DOHH2 (cell line): ENCODE results near the gene SLC25A1.

Source experiments
- H3F3A ChIP-seq: fragments of 200-600 bp; sonication (generic), shearing (Covaris generic); 2 replicates; pipeline ENCODE4 v1.6.0; 2016; ENCODE audit warnings: antibody characterized with exemption, mild to moderate bottlenecking; ENCODE audit not compliant: control insufficient read depth, insufficient read depth
- H3K27ac ChIP-seq: fragments of 200-600 bp; sonication (generic); 2 replicates; pipeline ENCODE4 v1.5.1; 2014; ENCODE audit warnings: low read depth, mild to moderate bottlenecking, low read length, moderate library complexity
- H3K27me3 ChIP-seq: fragments of 200-600 bp; sonication (generic); 2 replicates; pipeline ENCODE4 v1.6.1; 2014; ENCODE audit warnings: mild to moderate bottlenecking, low read length, mixed read lengths; ENCODE audit not compliant: control insufficient read depth
- H3K36me3 ChIP-seq: fragments of 200-600 bp; sonication (generic); 2 replicates; pipeline ENCODE4 v1.6.1; 2014; ENCODE audit warnings: mild to moderate bottlenecking, low read length, moderate library complexity, mixed read lengths; ENCODE audit not compliant: control insufficient read depth
- H3K4me1 ChIP-seq: fragments of 200-600 bp; sonication (generic); 2 replicates; pipeline ENCODE4 v1.6.1; 2014; ENCODE audit warnings: mild to moderate bottlenecking, low read length, mixed read lengths; ENCODE audit not compliant: control insufficient read depth
- H3K4me2 ChIP-seq: fragments of 200-600 bp; sonication (generic); 2 replicates; pipeline ENCODE4 v1.6.0; 2014; ENCODE audit warnings: mild to moderate bottlenecking, low read length, moderate library complexity
- H3K4me3 ChIP-seq: fragments of 200-600 bp; sonication (generic); 2 replicates; pipeline ENCODE4 v1.5.1; 2014; ENCODE audit warnings: mild to moderate bottlenecking, low read length, mixed read lengths
- H3K79me2 ChIP-seq: fragments of 200-600 bp; sonication (generic); 2 replicates; pipeline ENCODE4 v1.6.1; 2014; ENCODE audit warnings: mild to moderate bottlenecking, low read length, mixed read lengths; ENCODE audit not compliant: control insufficient read depth
- H3K9me2 ChIP-seq: fragments of 200-600 bp; sonication (generic); replicated peaks from 2 replicates; pipeline ENCODE4 v1.6.1; 2014; ENCODE audit warnings: mild to moderate bottlenecking, low read length, mixed read lengths; ENCODE audit not compliant: control insufficient read depth
- H3K9me3 ChIP-seq: fragments of 200-600 bp; sonication (generic); 2 replicates; pipeline ENCODE4 v1.6.1; 2014; ENCODE audit warnings: antibody characterized with exemption, low read length, mixed read lengths; ENCODE audit not compliant: control insufficient read depth, insufficient read depth
- H4K20me1 ChIP-seq: fragments of 200-600 bp; sonication (generic); 2 replicates; pipeline ENCODE4 v1.6.0; 2014; ENCODE audit warnings: low read depth, mild to moderate bottlenecking, antibody characterized with exemption, low read length, moderate library complexity; ENCODE audit not compliant: control insufficient read depth, insufficient read depth
- EZH2phosphoT487 ChIP-seq: fragments of 200-600 bp; sonication (generic); IDR thresholded peaks from 2 replicates; pipeline ENCODE4 v1.6.1; 2017; ENCODE audit warnings: borderline replicate concordance, mild to moderate bottlenecking, antibody characterized with exemption, low read length, moderate library complexity, mixed read lengths
- TF ChIP-seq, protein P1 (sequence below): fragments of 200-600 bp; sonication (generic); IDR thresholded peaks from one replicate; pipeline ENCODE4 v1.5.1; 2014; ENCODE audit warnings: antibody characterized with exemption, mild to moderate bottlenecking, low read depth, low read length; ENCODE audit not compliant: poor library complexity, severe bottlenecking

The SLC25A1 gene

DNA sequence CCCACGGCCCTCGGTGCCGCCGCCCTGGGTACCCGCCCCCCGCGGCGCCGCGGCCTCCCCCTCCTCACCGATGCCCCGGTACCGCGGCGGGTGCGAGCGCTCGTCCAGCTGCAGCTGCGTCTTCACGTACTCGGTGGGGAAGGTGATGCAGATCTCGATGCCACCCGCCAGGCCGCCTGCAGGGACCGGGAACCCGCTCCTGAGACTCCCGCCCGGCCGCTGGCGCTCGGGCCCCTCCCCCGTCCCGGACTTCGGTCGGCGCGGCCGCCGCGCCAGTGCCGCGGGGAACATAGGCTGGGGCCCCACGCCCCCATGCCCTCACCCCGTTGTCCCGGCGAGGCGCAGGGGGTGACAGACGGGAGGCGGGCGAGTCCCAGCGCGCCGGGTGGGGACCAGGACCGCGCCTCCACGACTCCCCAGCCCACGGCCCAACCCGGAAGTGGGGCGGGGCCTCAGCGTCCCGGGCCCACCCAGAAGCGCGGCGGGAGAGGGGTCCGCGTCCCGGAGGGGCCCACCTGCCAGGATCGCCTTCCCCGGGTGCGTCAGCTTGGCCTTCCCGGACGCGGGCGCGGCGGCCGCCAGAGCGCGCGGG, 375 bp downstream of the SLC25A1 start:
- H3K79me2 ChIP-seq = peaks cover 52% of the 10 kb centered on the region
- H3K9me3 ChIP-seq = no peaks in the 10 kb centered on the region
- H3K4me3 ChIP-seq = peak overlapping the region; percentile 85
- TF ChIP-seq EZH2phosphoT487 = no peak
- TF ChIP-seq, protein P1, sequence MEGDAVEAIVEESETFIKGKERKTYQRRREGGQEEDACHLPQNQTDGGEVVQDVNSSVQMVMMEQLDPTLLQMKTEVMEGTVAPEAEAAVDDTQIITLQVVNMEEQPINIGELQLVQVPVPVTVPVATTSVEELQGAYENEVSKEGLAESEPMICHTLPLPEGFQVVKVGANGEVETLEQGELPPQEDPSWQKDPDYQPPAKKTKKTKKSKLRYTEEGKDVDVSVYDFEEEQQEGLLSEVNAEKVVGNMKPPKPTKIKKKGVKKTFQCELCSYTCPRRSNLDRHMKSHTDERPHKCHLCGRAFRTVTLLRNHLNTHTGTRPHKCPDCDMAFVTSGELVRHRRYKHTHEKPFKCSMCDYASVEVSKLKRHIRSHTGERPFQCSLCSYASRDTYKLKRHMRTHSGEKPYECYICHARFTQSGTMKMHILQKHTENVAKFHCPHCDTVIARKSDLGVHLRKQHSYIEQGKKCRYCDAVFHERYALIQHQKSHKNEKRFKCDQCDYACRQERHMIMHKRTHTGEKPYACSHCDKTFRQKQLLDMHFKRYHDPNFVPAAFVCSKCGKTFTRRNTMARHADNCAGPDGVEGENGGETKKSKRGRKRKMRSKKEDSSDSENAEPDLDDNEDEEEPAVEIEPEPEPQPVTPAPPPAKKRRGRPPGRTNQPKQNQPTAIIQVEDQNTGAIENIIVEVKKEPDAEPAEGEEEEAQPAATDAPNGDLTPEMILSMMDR = no peak
- H3K27me3 ChIP-seq = no peaks in the 10 kb centered on the region
- H3K4me1 ChIP-seq = peaks cover 55% of the 10 kb centered on the region
- H4K20me1 ChIP-seq = peaks cover 3% of the 10 kb centered on the region; the same call in 1 of the 2 replicates
- peaks cover 42% of the 10 kb centered on the region for H3K36me3 ChIP-seq
- no peaks in the 10 kb centered on the region for H3K9me2 ChIP-seq
- H3F3A ChIP-seq = peaks cover 8% of the 10 kb centered on the region
- peak overlapping the region; percentile 54 for H3K27ac ChIP-seq
- H3K4me2 ChIP-seq = peak overlapping the region; percentile 88

GRCh38 chr22:19177164-19178064, 1.1 kb downstream of the SLC25A1 start:
- Histone ChIP-seq H3K9me2 (no peaks in the 10 kb centered on the region), H3K36me3 (peaks cover 50% of the 10 kb centered on the region), H3K4me2 (peak overlapping the region; percentile 88), H3K27ac (peak overlapping the region; percentile 54), H3K4me1 (peaks cover 58% of the 10 kb centered on the region), H3K9me3 (no peaks in the 10 kb centered on the region), H3K27me3 (no peaks in the 10 kb centered on the region), H4K20me1 (peaks cover 9% of the 10 kb centered on the region; the same call in 1 of the 2 replicates), H3K79me2 (peaks cover 59% of the 10 kb centered on the region), H3F3A (peaks cover 8% of the 10 kb centered on the region), H3K4me3 (peak overlapping the region; percentile 85)
- TF ChIP-seq, protein P1 = no peak
- TF ChIP-seq EZH2phosphoT487 = no peak

DNA sequence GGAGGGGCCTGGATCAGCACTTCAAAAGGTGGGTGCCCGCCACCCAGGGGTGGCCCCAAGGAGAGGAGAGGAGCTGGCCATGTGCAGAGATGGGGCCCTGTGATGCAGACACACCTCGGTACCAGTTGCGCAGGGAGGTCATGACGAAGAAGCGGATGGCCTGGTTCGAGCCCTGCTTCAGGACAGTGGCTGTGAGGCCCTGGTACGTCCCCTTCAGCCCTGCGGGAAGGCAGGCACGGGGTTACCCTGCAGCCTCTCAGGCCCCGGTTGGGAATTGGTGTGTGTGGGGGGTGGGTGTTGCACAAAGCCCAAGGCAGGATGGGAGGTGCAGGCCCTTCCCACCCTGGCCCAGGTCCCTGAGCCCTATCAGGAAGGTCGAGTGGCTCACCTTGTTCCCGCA, 1.8 kb downstream of the SLC25A1 start:
- Histone ChIP-seq H3K4me3 (peak overlapping the region; percentile 85; the same call in 1 of the 2 replicates), H3F3A (peaks cover 8% of the 10 kb centered on the region), H3K9me3 (no peaks in the 10 kb centered on the region), H3K9me2 (no peaks in the 10 kb centered on the region), H3K27me3 (no peaks in the 10 kb centered on the region), H4K20me1 (peaks cover 10% of the 10 kb centered on the region; the same call in 1 of the 2 replicates), H3K79me2 (peaks cover 66% of the 10 kb centered on the region), H3K36me3 (peaks cover 54% of the 10 kb centered on the region), H3K4me1 (peaks cover 54% of the 10 kb centered on the region), H3K27ac (no peak overlapping the region), H3K4me2 (peak overlapping the region; percentile 88)
- TF ChIP-seq, protein P1 = no peak
- TF ChIP-seq EZH2phosphoT487 = no peak
